Measurements from ENCODE around the gene CACNA1B.
A peak's percentile ranks its signal among the peaks of the same experiment; 100 is the strongest.

Gene CACNA1B

GRCh38 chr9:138044485-138045383 lies 167.2 kb downstream of the CACNA1B start:
- DNase-seq, result no peak

GRCh38 chr9:138045541-138046490 lies 168.2 kb downstream of the CACNA1B start:
- DNase-seq, result no peak

- no peak for DNase-seq
Observed at GRCh38 chr9:138046641-138047301, 169.2 kb downstream of the CACNA1B start.

- no peak for DNase-seq
Observed at GRCh38 chr9:138047469-138048040, 170.0 kb downstream of the CACNA1B start.

GRCh38 chr9:138048184-138048583 lies 170.6 kb downstream of the CACNA1B start:
- no peak for DNase-seq

GRCh38 chr9:138049085-138049778 lies 171.7 kb downstream of the CACNA1B start:
- no peak for DNase-seq

- DNase-seq, result no peak
Observed at GRCh38 chr9:138049779-138050471, 172.3 kb downstream of the CACNA1B start.

GRCh38 chr9:138050472-138051330 lies 173.1 kb downstream of the CACNA1B start:
- no peak for DNase-seq

- no peak for DNase-seq
Observed at GRCh38 chr9:138051586-138052321, 174.2 kb downstream of the CACNA1B start.

GRCh38 chr9:138052322-138052615 lies 174.7 kb downstream of the CACNA1B start:
- no peak for DNase-seq

GRCh38 chr9:138052635-138053320 lies 175.2 kb downstream of the CACNA1B start:
- DNase-seq, result no peak

GRCh38 chr9:138053321-138053868 lies 175.8 kb downstream of the CACNA1B start:
- peak; percentile 19 for DNase-seq

- no peak for DNase-seq
Observed at GRCh38 chr9:138053996-138054752, 176.6 kb downstream of the CACNA1B start.

- no peak for DNase-seq
Observed at GRCh38 chr9:138057726-138058125, 180.1 kb downstream of the CACNA1B start.

- no peak for DNase-seq
Observed at GRCh38 chr9:138058181-138058580, 180.6 kb downstream of the CACNA1B start.

GRCh38 chr9:138059196-138059595 lies 181.6 kb downstream of the CACNA1B start:
- DNase-seq, result no peak

GRCh38 chr9:138060365-138060764 lies 182.8 kb downstream of the CACNA1B start:
- no peak for DNase-seq

- no peak for DNase-seq
Observed at GRCh38 chr9:138060881-138061280, 183.3 kb downstream of the CACNA1B start.
